ENCODE data around the gene STIM2.

Gene STIM2

GRCh38 chr4:26830701-26831100 lies 29.9 kb upstream of the STIM2 start:
- no peaks in the 10 kb centered on the region for H3K9me3 ChIP-seq (ENCODE audit: insufficient read depth, low read depth, low read length)
- no peaks in the 10 kb centered on the region for H3K9me2 ChIP-seq (replicated peaks; ENCODE audit: low read depth, low read length)
- H3K4me2 ChIP-seq (ENCODE audit: low read depth, low read length, poor library complexity, severe bottlenecking): no peak overlapping the region
- no peaks in the 10 kb centered on the region for H3K36me3 ChIP-seq (ENCODE audit: insufficient read depth, low read length)
- no peaks in the 10 kb centered on the region for H3K79me2 ChIP-seq (ENCODE audit: insufficient read depth, low read length)
- no peak overlapping the region for H3K4me3 ChIP-seq (ENCODE audit: low read length, poor library complexity, severe bottlenecking)
- no peaks in the 10 kb centered on the region for H3F3A ChIP-seq (ENCODE audit: low read depth)
- no peak overlapping the region for H2AFZ ChIP-seq (ENCODE audit: low read length)
- no peak overlapping the region for H3K9ac ChIP-seq (ENCODE audit: low read depth, low read length, poor library complexity, severe bottlenecking)
- H4K20me1 ChIP-seq (ENCODE audit: insufficient read depth, low read length, poor library complexity, severe bottlenecking): no peaks in the 10 kb centered on the region
- H3K4me1 ChIP-seq (ENCODE audit: insufficient read depth, low read length, poor library complexity, severe bottlenecking): no peaks in the 10 kb centered on the region
- TF ChIP-seq, protein P1, sequence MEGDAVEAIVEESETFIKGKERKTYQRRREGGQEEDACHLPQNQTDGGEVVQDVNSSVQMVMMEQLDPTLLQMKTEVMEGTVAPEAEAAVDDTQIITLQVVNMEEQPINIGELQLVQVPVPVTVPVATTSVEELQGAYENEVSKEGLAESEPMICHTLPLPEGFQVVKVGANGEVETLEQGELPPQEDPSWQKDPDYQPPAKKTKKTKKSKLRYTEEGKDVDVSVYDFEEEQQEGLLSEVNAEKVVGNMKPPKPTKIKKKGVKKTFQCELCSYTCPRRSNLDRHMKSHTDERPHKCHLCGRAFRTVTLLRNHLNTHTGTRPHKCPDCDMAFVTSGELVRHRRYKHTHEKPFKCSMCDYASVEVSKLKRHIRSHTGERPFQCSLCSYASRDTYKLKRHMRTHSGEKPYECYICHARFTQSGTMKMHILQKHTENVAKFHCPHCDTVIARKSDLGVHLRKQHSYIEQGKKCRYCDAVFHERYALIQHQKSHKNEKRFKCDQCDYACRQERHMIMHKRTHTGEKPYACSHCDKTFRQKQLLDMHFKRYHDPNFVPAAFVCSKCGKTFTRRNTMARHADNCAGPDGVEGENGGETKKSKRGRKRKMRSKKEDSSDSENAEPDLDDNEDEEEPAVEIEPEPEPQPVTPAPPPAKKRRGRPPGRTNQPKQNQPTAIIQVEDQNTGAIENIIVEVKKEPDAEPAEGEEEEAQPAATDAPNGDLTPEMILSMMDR (conservative IDR thresholded peaks at IDR 0.05; ENCODE audit: low read length): no peak
- TF ChIP-seq EZH2phosphoT487 (IDR thresholded peaks at IDR 0.05; ENCODE audit: borderline replicate concordance): no peak
- H3K27me3 ChIP-seq (ENCODE audit: insufficient read depth, low read length, poor library complexity, severe bottlenecking): peaks cover 44% of the 10 kb centered on the region

DNA sequence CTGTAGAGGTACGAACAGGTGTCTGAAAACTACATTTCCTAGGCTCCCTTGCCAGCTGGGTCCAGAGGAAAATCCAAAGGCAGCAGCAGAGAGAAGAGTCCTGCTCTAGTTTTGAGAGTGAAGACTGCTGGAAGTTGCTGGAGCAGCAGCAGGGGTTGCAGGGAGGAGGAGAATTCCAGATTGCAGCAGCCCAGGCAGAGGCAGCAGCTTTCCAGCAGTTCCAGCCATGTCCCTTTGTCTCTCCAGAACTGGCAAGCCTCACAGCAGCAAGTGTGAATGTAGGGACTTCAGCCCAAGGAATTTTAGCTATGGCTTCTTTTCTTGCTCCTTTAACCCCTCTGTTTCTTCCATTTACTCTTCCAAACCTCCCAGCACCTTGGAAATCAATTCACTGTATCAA lies 24.1 kb upstream of the STIM2 start:
- Histone ChIP-seq H2AFZ (ENCODE audit: low read length) (no peak overlapping the region), H3K4me2 (ENCODE audit: low read depth, low read length, poor library complexity, severe bottlenecking) (no peak overlapping the region), H3F3A (ENCODE audit: low read depth) (no peaks in the 10 kb centered on the region), H3K27me3 (ENCODE audit: insufficient read depth, low read length, poor library complexity, severe bottlenecking) (peaks cover 5% of the 10 kb centered on the region), H3K36me3 (ENCODE audit: insufficient read depth, low read length) (no peaks in the 10 kb centered on the region), H3K9me3 (ENCODE audit: insufficient read depth, low read depth, low read length) (no peaks in the 10 kb centered on the region), H3K79me2 (ENCODE audit: insufficient read depth, low read length) (no peaks in the 10 kb centered on the region), H4K20me1 (ENCODE audit: insufficient read depth, low read length, poor library complexity, severe bottlenecking) (no peaks in the 10 kb centered on the region), H3K9me2 (replicated peaks; ENCODE audit: low read depth, low read length) (no peaks in the 10 kb centered on the region), H3K4me3 (ENCODE audit: low read length, poor library complexity, severe bottlenecking) (no peak overlapping the region), H3K9ac (ENCODE audit: low read depth, low read length, poor library complexity, severe bottlenecking) (no peak overlapping the region), H3K4me1 (ENCODE audit: insufficient read depth, low read length, poor library complexity, severe bottlenecking) (peaks cover 10% of the 10 kb centered on the region)
- TF ChIP-seq, protein P1 (conservative IDR thresholded peaks at IDR 0.05; ENCODE audit: low read length): no peak
- TF ChIP-seq EZH2phosphoT487 (IDR thresholded peaks at IDR 0.05; ENCODE audit: borderline replicate concordance): no peak

DNA sequence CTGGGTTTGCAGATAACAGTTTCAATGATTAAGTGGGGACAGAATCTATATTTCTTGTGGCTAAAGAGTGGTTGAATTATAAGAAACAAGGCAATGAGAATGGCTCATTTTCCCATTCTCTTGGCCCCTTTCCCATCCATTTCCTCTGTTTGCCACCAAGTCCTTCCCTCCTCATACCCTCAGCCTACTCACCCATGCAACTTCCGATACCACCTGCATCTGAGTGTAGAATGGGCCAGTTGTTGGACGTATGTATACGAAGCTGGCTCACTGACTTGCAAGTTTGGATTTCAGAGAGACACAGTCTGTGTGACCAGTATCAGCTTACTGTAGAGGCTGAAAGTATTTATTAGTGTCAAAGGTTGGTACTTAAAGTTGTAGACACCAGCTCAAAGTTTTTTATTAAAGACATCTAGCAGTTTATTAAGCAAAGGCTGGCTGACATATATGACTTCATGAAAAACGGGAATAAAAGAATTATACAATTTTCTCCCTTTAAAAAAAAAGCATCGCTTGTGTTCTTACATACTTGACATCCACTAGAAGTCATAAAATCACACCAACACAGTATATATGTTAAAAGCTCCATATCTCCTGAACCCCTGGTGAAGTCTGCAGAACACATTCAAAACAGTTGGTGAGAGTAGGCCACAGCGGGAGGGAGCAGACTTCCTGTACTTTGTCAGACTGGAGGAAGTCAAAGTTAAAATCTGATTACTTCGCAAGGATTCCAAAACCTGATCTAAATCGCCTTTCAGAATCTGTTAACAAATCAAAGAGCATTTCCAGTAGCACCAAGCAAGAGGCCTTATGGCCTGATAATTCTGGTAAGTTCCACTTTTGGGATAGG lies 22.4 kb upstream of the STIM2 start:
- H3K4me2 ChIP-seq (ENCODE audit: low read depth, low read length, poor library complexity, severe bottlenecking): peak overlapping the region; percentile 13
- H3K27me3 ChIP-seq (ENCODE audit: insufficient read depth, low read length, poor library complexity, severe bottlenecking): peaks cover 5% of the 10 kb centered on the region
- H3K9me3 ChIP-seq (ENCODE audit: insufficient read depth, low read depth, low read length): no peaks in the 10 kb centered on the region
- no peaks in the 10 kb centered on the region for H4K20me1 ChIP-seq (ENCODE audit: insufficient read depth, low read length, poor library complexity, severe bottlenecking)
- no peak overlapping the region for H2AFZ ChIP-seq (ENCODE audit: low read length)
- H3K4me1 ChIP-seq (ENCODE audit: insufficient read depth, low read length, poor library complexity, severe bottlenecking): peaks cover 10% of the 10 kb centered on the region
- no peak overlapping the region for H3K4me3 ChIP-seq (ENCODE audit: low read length, poor library complexity, severe bottlenecking)
- no peak overlapping the region for H3K9ac ChIP-seq (ENCODE audit: low read depth, low read length, poor library complexity, severe bottlenecking)
- no peaks in the 10 kb centered on the region for H3K9me2 ChIP-seq (replicated peaks; ENCODE audit: low read depth, low read length)
- TF ChIP-seq EZH2phosphoT487 (IDR thresholded peaks at IDR 0.05; ENCODE audit: borderline replicate concordance): no peak
- TF ChIP-seq, protein P1 (conservative IDR thresholded peaks at IDR 0.05; ENCODE audit: low read length): no peak
- no peaks in the 10 kb centered on the region for H3K79me2 ChIP-seq (ENCODE audit: insufficient read depth, low read length)
- H3K36me3 ChIP-seq (ENCODE audit: insufficient read depth, low read length): no peaks in the 10 kb centered on the region
- H3F3A ChIP-seq (ENCODE audit: low read depth): no peaks in the 10 kb centered on the region
